OCI-LY1 (cell line): ENCODE measurements around the gene TRIM40.

Experiments
- H2AFZ ChIP-seq: fragments of 200-600 bp; sonication (generic), shearing (Covaris generic); 2 replicates; pipeline ENCODE4 v1.6.0; 2014; ENCODE audit warnings: antibody characterized with exemption, mild to moderate bottlenecking, low read length
- H3F3A ChIP-seq: fragments of 200-600 bp; sonication (generic), shearing (Covaris generic); 2 replicates; pipeline ENCODE4 v1.6.0; 2014; ENCODE audit warnings: mild to moderate bottlenecking, antibody characterized with exemption, low read length, moderate library complexity; ENCODE audit not compliant: insufficient read depth
- H3K27ac ChIP-seq: fragments of 200-600 bp; sonication (generic); 2 replicates; pipeline ENCODE4 v1.5.1; 2014; ENCODE audit warnings: low read length, mixed run types, mild to moderate bottlenecking, low read depth; ENCODE audit not compliant: poor library complexity, severe bottlenecking
- H3K27me3 ChIP-seq: fragments of 200-600 bp; sonication (generic); 2 replicates; pipeline ENCODE4 v1.6.0; 2014; ENCODE audit warnings: antibody characterized with exemption, mild to moderate bottlenecking, low read length, moderate library complexity; ENCODE audit not compliant: insufficient read depth
- H3K36me3 ChIP-seq: fragments of 200-600 bp; sonication (generic); 2 replicates; pipeline ENCODE4 v1.6.1; 2014; ENCODE audit warnings: mild to moderate bottlenecking, antibody characterized with exemption, low read length, moderate library complexity, mixed read lengths; ENCODE audit not compliant: insufficient read depth
- H3K4me1 ChIP-seq: fragments of 200-600 bp; sonication (generic); 2 replicates; pipeline ENCODE4 v1.5.1; 2014; ENCODE audit warnings: mild to moderate bottlenecking, low read length, moderate library complexity; ENCODE audit not compliant: insufficient read depth, severe bottlenecking
- H3K4me2 ChIP-seq: fragments of 200-600 bp; sonication (generic), shearing (Covaris generic); 2 replicates; pipeline ENCODE4 v1.6.1; 2014; ENCODE audit warnings: low read length
- H3K4me3 ChIP-seq: fragments of 200-600 bp; sonication (generic); 2 replicates; pipeline ENCODE4 v1.5.1; 2014; ENCODE audit warnings: low read length, low read depth, mild to moderate bottlenecking, mixed read lengths; ENCODE audit not compliant: poor library complexity, severe bottlenecking
- H3K79me2 ChIP-seq: fragments of 200-600 bp; shearing (Covaris generic); 2 replicates; pipeline ENCODE4 v1.6.1; 2016; ENCODE audit warnings: mixed run types, low read length, mixed read lengths; ENCODE audit not compliant: insufficient read depth
- H3K9ac ChIP-seq: fragments of 200-600 bp; sonication (generic), shearing (Covaris generic); 2 replicates; pipeline ENCODE4 v1.6.1; 2014; ENCODE audit warnings: mild to moderate bottlenecking, low read length, mixed read lengths
- H3K9me2 ChIP-seq: fragments of 200-600 bp; sonication (generic), shearing (Covaris generic); 2 replicates; pipeline ENCODE4 v1.6.1; 2014; ENCODE audit warnings: low read depth, mild to moderate bottlenecking, low read length, mixed read lengths
- H3K9me3 ChIP-seq: fragments of 200-600 bp; shearing (Covaris generic); 2 replicates; pipeline ENCODE4 v1.6.1; 2014; ENCODE audit warnings: low read length, mixed read lengths
- H4K20me1 ChIP-seq: fragments of 200-600 bp; sonication (generic), shearing (Covaris generic); 2 replicates; pipeline ENCODE4 v1.6.0; 2016; ENCODE audit warnings: mild to moderate bottlenecking, low read length; ENCODE audit not compliant: insufficient read depth
- CTCF ChIP-seq: fragments of 200-600 bp; sonication (generic), shearing (Covaris generic); IDR thresholded peaks from 2 replicates; pipeline ENCODE4 v1.5.1; 2017; ENCODE audit warnings: mild to moderate bottlenecking, antibody characterized with exemption, low read length, moderate library complexity, mixed read lengths
- EZH2 ChIP-seq: fragments of 200-600 bp; sonication (generic), shearing (Covaris generic); IDR thresholded peaks from 2 replicates; pipeline ENCODE4 v1.8.0; 2017; ENCODE audit warnings: borderline replicate concordance, mixed run types, mild to moderate bottlenecking, antibody characterized with exemption, low read length, moderate library complexity, mixed read lengths

Gene TRIM40

GRCh38 chr6:30158475-30159040, 22.6 kb downstream of the TRIM40 start:
- Histone ChIP-seq H3K27ac (no peak overlapping the region), H3F3A (no peaks in the 10 kb centered on the region), H3K9me3 (no peaks in the 10 kb centered on the region), H4K20me1 (no peaks in the 10 kb centered on the region), H3K9me2 (no peaks in the 10 kb centered on the region), H3K36me3 (no peaks in the 10 kb centered on the region), H3K27me3 (peaks cover 4% of the 10 kb centered on the region), H3K79me2 (no peaks in the 10 kb centered on the region), H3K4me3 (no peak overlapping the region), H3K4me2 (no peak overlapping the region), H3K9ac (no peak overlapping the region), H3K4me1 (no peaks in the 10 kb centered on the region), H2AFZ (no peak overlapping the region)
- TF ChIP-seq EZH2 (no peak), CTCF (no peak)

GRCh38 chr6:30160008-30160784, 24.3 kb downstream of the TRIM40 start:
- no peaks in the 10 kb centered on the region for H3K36me3 ChIP-seq
- H3K4me3 ChIP-seq, result no peak overlapping the region
- H3K27ac ChIP-seq, result no peak overlapping the region
- H3K27me3 ChIP-seq, result peaks cover 4% of the 10 kb centered on the region; the same call in 1 of the 2 replicates
- no peaks in the 10 kb centered on the region for H4K20me1 ChIP-seq
- no peaks in the 10 kb centered on the region for H3K9me2 ChIP-seq
- no peaks in the 10 kb centered on the region for H3K4me1 ChIP-seq
- no peaks in the 10 kb centered on the region for H3K9me3 ChIP-seq
- H3K9ac ChIP-seq, result no peak overlapping the region
- no peak overlapping the region for H3K4me2 ChIP-seq
- TF ChIP-seq CTCF (no peak), EZH2 (no peak)
- no peaks in the 10 kb centered on the region for H3F3A ChIP-seq
- H2AFZ ChIP-seq, result no peak overlapping the region
- no peaks in the 10 kb centered on the region for H3K79me2 ChIP-seq

- Histone ChIP-seq H4K20me1 (no peaks in the 10 kb centered on the region), H3K27ac (no peak within 1 kb of the TSS), H3K79me2 (no peaks in the 10 kb centered on the region), H2AFZ (no peak within 1 kb of the TSS), H3K9me2 (no peaks in the 10 kb centered on the region), H3K9me3 (no peaks in the 10 kb centered on the region), H3K27me3 (peaks cover 3% of the 10 kb centered on the region; the same call in 1 of the 2 replicates), H3F3A (no peaks in the 10 kb centered on the region), H3K4me1 (no peaks in the 10 kb centered on the region), H3K4me3 (no peak within 1 kb of the TSS), H3K9ac (no peak within 1 kb of the TSS), H3K36me3 (no peaks in the 10 kb centered on the region), H3K4me2 (no peak within 1 kb of the TSS)
- TF ChIP-seq CTCF (no peak), EZH2 (no peak)
Measured at GRCh38 chr6:30160785-30161531, 25.0 kb downstream of the TRIM40 start, which contains the start of gene TRIM10. Gene TRIM10 (minus strand): TSS chr6:30161211. CDS start chr6:30160858, 353 bp downstream.
